NCI-H226 (cell line): ENCODE results near the gene MTFR2.
"Not testable (repeated sequence)": the region's sequence is repeated elsewhere in the genome, so short reads cannot be mapped to it uniquely, and the experiment has no call there.

Experiments used
- DNase-seq: peaks from one replicate; pipeline ENCODE4 v3.0.0-alpha.2; 2015

The MTFR2 gene

DNA sequence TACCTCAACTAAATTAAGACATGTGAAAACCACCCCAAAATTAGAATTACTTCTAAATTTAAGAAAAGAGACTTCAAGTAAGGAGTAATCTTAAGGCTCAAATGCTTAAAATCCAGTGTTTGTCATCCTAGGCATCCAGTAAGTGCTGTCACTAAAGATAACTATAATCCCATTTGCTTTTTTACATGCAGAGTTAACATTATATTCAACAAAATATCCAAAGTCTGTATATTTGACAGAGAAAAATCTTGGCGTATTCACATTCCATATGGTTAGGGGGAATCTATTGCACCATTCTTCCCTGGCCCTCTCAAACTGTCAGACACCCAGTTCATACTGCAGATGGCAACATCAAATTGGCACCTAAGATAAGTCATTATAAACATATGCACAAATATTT is 17.4 kb downstream of the MTFR2 start:
- DNase-seq, result no peak

DNA sequence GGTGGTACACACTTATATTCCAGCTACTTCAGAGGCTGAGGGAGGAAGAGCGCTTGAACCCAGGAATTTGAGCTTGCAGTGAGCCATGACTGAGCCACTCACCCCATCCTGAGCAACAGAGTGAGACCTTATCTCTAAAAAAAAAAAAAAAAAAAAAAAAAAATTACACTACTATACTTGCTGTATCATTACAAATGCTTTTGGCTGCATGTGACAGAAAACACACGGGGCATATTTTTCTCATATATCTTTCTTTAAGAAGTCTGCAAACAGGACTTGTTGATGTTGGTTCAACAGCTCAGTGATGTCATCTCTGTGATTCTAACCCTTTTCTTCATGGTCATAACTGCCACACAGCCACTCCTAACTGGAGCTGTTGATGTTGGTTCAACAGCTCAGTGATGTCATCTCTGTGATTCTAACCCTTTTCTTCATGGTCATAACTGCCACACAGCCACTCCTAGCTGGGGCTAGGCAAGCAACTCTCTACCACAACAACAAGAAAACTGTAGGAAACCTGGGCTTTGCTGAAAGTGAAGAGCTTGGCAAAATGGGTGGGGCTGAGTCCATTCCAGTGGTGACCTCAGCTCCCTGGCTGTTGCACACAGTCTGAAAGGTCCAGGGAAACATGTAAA is 19.8 kb downstream of the MTFR2 start:
- peak; percentile 31 for DNase-seq

DNA sequence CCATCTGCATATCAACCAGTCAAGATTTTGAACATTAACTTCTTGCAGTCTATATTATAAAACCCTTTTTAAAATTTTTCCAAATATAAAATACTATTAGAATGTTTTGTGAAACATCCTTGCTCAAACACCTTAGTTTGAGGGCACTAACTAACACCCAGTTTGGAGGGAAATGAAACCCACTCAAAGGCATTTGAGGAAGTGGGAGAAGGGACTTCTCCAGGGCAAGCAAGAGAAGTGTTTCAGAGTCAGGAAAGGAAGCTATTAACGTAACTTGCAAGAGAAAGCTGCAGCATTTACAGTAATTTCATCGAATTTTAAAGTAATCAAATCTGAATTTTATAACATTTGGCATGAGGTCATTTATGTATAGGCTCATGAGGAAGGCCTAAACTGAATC is 21.3 kb downstream of the MTFR2 start:
- DNase-seq, result no peak

DNA sequence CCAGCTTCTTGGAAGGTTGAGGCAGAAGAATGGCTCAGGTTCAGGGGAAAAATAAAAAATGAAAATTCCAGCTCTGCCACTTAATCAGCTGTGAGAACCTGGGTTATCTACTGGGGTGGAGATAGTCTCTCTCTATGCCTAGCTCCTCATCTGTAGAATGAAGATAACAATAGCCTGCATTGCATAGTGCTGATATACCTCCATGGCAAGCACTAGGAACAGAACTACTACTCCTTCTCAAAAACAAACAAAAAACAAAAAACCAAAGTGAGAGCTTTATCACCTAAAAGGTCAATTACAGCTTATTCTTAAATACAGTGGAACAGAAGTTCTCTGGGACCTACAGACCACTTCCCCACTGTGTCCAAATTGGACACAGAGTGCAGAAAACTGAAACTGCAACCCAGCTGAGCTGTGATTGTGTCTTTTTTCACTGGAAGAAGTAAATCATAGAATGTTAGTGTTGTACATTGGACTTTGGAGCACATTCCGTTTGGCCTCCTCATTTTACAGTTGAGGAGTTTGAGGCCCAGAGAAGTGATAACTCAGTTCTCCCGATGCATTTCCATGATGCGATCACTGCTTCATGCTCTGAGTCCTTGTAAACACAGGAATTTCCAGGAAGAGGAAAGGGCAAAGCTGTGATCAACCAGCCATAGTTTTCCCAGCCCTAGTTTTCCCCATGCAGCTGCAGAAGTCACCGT is 23.3 kb downstream of the MTFR2 start:
- no peak for DNase-seq

DNA sequence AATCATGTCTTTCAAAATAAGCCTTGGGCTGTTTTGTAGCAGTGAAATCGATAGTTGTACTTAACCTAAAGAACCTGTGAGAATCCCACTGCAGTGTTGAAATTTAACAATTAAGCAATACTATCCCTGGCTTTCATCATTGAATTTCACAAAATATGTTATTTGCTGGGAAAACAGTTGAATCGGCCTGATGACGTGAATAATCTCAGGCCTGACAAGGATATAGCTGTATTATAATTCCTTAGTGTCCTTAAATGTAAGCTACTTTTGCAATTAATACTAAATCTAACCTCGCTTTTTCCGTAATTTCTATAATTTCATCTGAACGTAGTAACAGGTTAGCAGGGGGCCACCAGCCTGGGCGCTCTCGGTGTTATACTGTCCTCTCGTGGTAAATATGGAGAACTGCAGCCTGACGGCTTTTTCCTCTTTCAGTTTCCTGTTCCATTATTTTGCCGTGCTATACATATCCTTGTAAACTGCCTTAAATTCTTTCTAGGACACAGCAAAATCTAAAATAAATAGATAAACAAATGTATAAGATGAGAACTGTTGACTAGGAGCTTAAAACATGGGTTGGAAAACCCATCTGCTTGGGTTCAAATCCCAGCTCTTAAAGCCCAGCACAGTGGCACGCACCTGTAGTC is 24.0 kb downstream of the MTFR2 start:
- DNase-seq, result peak; percentile 17

DNA sequence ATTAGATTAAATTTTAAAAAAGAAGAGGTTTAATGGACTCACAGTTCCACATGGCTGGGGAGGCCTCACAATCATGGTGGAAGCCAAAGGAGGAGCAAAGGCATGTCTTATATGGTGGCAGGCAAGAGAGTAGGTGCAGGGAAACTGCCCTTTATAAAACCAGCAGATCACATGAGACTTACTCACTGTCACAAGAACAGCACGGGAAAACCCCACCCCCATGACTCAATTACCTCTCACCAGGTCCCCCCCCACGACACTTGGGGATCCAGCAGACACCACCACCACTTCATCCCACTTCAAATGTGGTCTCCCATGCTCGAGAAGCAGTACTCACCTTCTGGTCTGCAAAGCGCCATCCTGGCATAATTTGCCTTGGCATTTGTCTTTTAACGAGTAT is 24.6 kb downstream of the MTFR2 start:
- DNase-seq, result no peak

DNA sequence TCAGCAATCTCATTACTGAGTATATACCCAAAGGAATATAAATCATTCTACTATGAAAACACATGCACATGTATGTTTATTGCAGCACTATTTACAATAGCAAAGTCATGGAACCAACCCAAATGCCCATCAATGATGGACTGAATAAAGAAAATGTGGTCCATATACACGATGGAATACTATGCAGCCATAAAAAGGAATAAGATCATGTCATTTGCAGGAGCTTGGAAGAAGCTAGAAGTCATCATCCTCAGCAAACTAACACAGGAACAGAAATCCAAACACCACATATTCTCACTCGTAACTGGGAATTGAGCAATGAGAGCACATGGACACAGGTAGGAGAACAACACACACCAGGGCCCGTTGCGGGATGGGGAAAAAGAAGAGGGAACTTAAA is 25.1 kb downstream of the MTFR2 start:
- not testable (repeated sequence) for DNase-seq

DNA sequence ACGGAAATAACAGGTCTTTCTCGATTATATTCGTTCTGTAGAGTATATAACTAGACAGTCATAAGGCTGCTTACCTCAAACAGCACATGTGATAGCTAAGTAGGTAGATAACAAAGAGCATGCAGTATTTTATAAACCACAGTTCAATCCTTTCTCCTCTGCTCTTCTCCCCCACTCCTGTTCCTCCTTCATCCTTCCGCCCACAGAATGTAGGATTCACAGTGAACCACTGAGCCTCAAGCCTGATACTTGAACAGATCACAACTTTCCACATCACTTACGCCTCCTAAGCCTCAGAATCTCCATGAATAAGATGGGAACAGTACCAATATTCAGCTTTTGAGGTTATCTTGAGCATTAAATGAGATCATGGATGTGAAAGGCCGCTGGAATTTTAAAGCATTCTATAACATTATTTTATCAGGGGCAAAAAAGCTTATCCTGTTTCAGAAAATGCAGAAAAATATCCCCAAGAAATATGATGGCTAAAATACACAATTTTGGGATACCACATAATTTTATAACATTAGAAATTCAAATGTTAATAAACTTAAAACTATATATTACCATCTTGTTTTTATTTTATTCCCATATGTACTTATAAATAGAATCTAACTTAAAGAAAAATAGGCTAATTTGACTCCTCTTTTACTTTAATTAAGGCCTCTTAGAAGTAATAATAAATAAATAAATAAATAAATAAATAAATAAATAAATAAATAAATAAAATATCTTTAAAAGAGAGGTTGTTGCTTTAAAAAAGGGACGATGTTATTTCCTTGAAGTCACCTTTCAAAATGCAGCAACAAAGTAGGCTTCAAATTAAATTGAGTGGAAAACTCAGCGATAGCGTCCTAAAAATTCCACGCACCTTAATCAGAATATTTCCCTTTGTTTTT is 33.4 kb downstream of the MTFR2 start:
- DNase-seq, result no peak

DNA sequence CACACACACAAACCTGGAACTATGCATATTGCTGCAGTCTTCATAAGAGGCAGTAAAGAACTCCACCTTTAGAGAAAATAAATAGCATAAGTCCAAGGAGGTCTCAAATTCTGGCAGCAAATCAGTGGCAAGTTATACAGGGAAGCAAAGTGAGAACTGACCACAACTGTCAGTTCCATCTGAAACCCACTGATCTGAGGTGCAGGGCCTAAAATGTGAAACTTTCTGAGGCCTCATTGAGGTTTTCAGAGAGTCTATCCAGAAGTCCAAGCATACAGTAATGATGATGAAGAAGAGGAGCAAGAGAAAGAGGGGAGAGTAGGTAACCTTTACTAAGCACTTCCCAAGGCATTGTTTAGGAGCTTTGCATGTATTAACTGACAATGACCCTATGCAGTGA is 36.3 kb downstream of the MTFR2 start:
- DNase-seq, result no peak

DNA sequence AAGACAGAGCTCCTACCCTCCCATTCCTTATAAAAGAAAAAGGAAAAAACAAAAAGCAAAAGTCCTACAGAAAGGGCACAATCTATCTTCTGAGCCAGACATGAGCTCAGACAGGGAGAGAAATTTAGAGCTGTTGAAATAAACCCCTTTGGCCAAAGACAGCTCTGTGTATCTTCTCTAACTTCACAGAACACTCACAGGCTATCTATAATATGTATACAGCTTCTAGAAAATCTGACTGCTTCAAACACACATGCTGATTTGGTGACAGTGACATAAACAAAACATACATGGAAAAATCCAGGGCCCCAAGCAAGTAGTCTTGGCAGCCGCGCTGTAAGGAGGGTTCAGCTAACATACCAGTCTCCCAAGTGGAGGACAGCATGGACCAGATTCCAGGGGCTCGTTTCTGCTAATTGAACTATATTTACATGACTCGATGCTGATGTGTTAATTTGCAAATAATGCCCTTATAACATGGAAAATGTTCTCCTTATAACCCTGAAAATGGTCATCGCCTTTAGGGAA is 37.0 kb downstream of the MTFR2 start:
- no peak for DNase-seq

DNA sequence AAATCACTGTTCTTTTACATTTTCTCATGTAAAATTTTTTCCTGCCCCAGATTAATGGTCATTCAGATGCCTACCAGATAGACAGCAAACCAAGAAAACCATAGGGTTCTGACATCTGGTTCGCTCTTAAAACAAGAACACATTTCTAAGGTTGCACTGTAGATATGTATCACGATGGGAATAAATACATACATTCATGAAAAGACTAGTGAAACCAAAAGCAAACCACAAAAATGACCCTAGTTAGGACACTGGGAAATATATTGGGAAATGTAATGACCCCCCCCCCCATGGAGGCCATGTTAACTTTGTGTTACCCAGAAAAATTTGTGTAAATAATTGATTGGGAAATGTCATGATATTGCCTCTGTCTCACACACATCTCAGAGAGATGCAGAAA is 37.5 kb downstream of the MTFR2 start:
- no peak for DNase-seq

DNA sequence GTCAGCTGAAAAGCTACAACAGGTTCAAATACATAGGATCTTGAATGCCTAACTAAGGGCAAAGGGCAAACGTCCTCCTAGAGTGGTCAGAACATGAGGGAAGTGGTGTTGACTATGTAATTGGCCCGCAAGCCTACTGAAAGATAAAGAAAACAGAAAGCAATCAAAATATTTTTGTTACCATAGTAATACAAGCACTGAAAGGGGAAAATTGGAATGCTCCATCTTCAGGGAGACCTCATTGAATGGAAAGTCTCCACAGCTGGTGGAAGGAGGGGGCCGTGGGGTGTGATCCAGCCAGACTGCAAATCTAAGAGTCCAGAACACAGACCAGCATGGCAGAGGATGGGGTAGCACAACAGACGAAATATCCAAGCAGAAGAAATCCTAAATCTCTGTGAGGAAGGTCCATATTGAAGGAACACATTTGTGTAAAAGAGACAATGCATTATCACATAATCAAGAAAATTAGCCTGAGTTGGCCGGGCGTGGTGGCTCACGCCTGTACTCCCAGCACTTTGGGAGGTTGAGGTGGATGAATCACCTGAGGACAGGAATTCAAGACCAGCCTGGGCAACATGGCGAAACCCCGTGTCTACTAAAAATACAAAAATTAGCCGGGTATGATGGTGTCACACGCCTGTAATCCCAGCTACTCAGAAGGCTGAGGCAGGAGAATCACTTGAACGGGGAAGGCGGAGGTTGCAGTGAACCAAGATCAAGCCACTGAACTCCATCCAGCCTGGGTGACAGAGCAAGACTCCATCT is 39.5 kb downstream of the MTFR2 start:
- DNase-seq, result no peak

DNA sequence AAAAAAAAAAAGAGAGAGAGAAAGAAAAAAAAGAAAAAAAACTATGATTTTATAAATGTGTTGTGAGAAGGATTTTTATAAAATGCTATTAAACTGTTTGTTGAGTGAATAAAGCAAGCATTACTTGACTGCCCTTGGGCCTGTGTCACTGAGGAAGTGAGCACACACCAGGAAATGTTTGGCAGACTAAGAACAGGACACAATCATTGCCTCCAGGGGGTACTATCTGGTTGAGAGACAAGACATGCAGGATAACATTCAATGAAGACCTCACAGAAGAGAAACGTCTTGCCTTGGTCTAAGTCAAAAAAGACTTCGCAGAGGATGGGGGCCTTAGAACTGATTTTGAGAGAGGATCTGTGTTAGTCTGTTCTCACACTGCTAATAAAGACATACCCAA is 40.6 kb downstream of the MTFR2 start:
- no peak for DNase-seq

DNA sequence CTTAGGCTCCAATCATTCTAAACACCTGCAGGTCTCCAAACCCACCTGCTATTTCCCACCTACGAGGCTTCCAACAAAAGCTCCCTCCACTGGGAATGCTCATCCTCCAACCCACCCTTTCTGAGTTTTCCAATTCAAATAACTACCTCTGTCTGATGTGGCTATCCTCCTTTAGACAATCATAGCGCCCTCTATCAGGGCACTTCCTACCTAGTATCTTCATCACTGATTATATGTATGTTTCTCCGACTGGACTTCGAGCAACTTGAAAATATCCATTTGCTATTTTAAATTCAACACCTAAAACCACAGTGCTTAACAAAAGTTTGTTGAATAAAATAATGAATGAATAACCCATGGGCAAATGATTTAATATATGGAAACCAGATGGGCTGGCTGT is 41.3 kb downstream of the MTFR2 start:
- DNase-seq, result no peak

DNA sequence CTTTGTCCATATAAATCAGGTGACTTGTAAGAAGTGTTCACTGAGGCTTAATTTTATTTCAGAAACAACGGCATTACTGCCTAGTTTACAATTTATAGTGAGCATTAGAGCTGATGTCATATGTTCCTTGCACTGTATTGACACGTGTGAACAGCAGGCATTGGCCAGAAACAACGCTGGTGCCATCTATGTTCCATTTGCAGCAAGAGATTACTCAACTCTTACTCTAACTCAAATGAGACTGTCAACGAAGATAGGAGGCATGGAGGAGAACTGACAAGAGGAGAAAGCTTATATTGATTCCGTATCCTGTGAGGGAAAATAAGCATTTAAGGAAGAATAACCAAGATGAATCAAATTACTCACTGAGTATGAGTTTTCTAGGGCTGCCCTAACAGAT is 48.4 kb downstream of the MTFR2 start:
- DNase-seq, result no peak

DNA sequence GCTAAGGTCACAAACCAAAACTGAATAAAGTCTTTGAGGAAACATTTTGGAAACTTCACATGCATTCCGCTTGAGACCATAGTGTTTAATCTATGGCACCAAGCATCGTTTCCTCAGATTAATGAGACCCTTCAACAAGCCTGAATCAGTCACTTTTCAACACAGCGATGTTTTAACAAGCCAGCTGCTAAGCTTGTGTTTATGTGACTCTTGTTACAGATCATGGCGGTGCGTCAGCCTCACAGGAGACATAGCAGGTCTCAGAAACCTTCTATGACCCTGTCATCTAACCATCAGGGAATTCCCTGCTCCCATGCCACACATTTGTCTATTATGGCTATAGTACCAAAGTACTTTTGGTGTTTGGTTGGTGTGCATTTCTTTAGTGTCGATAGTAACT is 57.2 kb downstream of the MTFR2 start:
- DNase-seq, result no peak

DNA sequence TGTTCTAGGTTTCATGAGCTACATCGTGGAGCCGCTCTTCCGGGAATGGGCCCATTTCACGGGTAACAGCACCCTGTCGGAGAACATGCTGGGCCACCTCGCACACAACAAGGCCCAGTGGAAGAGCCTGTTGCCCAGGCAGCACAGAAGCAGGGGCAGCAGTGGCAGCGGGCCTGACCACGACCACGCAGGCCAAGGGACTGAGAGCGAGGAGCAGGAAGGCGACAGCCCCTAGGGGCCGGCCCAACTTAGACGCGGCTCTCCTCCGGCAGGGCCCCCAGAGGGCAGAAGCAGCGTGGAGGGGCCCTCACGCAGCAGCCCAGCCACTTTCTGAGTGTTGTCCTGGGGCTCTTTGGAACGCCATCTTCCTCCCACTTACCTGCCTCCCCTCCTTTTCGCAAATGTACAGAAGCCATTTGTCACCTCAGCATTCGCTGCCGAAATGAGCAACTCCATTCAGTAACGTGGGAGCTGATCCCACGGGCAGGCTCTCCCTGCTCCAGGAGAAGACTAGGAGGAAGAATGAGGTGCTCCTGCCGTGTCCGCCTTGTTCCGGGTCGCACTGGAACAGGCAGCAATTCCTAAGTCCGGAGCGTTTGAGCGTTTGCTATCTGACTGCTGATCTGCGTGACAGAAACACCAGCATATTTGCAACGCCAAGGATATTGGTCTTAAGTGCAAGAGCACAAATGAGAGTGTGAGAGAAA is 58.4 kb downstream of the MTFR2 start:
- DNase-seq, result no peak

DNA sequence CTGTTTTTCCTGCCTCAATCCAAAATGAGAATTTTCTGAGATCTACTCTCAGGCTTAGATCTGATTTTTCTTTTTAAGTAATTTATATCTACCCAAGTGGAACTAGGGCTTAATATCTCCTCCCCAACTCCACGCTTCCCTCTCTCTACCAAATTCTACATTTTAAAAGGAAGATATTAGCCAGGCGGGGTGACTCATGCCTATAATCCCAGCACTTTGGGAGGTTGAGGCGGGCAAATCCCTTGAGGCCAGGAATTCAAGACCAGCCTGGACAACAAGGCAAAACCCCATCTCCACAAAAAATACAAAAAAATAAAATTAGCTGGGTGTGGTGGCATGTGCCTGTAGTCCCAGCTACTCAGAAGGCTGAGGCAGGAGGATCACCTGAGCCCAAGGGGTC is 61.0 kb downstream of the MTFR2 start:
- no peak for DNase-seq

DNA sequence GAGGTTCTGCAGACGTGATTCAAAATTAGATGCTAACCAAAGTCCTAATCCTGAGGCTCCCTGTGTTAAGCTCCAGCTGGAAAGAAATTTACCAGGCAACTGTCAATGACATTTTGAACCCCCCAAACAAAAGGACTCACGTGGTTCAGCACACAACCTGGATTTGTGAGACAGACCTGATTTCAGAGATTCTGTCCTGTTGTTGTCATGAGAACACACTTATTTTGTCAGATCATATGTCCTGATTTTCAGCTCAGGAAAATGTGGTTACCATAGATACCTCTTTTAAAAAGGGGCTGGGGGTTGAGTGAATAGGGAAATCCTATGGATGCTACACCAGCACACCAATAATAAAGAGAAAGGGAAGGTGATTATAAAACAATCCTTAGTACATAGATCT is 61.6 kb downstream of the MTFR2 start:
- DNase-seq, result no peak

DNA sequence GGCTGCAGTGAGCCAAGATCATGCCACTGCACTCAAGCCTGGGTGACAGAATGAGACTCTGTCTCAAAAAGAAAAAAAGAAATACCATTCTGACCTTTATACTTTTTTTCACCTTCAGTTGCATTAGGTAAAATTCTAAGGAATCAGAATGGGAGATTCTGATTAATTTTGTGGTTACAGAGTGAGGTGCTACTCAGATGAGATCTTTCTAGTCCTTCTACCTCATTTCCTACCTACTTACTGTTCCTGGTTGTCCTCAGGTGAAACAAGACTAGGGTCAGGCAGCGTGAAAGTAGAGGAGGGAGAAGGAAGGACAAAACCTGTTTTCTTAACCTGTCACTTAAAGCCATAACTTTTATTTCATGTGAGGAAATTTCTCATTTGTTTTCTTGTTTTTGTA is 63.7 kb downstream of the MTFR2 start:
- DNase-seq, result no peak

DNA sequence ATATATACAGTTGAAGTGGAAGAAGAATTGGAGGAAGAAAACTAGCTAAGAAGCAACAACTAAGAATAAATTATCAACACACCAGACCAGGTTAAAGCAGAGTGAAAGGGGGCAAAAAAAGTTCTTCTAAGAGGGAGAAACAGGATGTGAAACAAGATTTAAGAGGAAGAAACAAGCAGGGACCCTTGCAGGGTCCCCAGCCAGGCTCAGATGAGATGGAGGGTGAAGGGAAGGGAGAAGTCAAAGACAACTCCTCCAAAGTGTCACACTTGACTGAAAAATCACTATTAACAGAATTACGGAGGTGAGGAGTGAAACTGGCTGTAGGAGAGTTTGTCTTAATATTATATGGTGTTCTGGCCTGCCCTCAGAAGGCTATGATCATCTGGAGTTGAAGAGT is 65.4 kb downstream of the MTFR2 start:
- DNase-seq, result no peak

DNA sequence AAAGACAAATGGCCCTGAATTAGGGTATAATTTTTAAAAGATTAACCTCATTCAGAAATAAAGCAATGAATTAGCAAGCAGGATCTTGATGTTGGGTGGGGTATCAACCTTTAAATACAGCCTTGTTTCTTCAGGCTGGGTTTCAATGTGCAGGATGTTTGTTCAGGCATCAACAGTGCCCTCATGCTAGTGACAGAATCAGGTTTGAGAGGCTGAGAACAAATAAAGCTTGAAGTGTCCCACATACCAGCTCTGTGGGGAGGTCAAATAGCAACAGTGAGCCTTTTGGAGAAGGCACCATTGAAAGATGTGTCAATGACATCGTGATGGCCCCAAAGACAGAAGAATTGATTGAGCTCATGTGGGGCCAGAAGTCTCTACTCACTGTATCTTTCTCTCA is 68.2 kb downstream of the MTFR2 start:
- no peak for DNase-seq
